CD8-positive, alpha-beta memory T cell (primary cell): Measurements from ENCODE around the gene CCDC102A. TPM values are rescaled to one million over a fixed set of nuclear protein-coding genes. Genes with fewer than 3 reads are reported as not detected.
"Not testable (repeated sequence)": the region's sequence is repeated elsewhere in the genome, so short reads cannot be mapped to it uniquely, and the experiment has no call there.

ENCODE experiments used
- CTCF ChIA-PET: fragments of 350-600 bp; sonication (Branson Sonifier 250); formaldehyde crosslinking; loops from one replicate; lab custom pipeline; 2021; ENCODE audit warnings: antibody characterized with exemption; lab: Charles Lee
- POLR2A ChIA-PET: fragments of 350-600 bp; sonication (Branson Sonifier 250); formaldehyde crosslinking; loops from one replicate; lab custom pipeline; 2021; ENCODE audit warnings: antibody characterized with exemption; lab: Charles Lee
- DNase-seq, 5 donors: peaks; one replicate each; pipeline versions ENCODE4 v3.0.0 to v3.0.0-alpha.2; 2020 to 2022; ENCODE audit warnings: mixed read lengths in 1 of 5
- H3K27ac ChIP-seq: one replicate; pipeline ENCODE4 v1.7.0; 2013; ENCODE audit warnings: low read depth, mild to moderate bottlenecking, low read length, moderate library complexity
- H3K27me3 ChIP-seq: 2 replicates; pipeline ENCODE4 v1.7.0; 2013; ENCODE audit warnings: low read length, mild to moderate bottlenecking; ENCODE audit not compliant: insufficient read depth, poor library complexity, severe bottlenecking
- H3K36me3 ChIP-seq: 2 replicates; pipeline ENCODE4 v1.7.0; 2013; ENCODE audit warnings: mild to moderate bottlenecking, low read length, moderate library complexity; ENCODE audit not compliant: insufficient read depth
- H3K4me1 ChIP-seq: 2 replicates; pipeline ENCODE4 v1.7.0; 2013; ENCODE audit warnings: mild to moderate bottlenecking, low read length, moderate library complexity; ENCODE audit not compliant: insufficient read depth
- H3K4me3 ChIP-seq: 2 replicates; pipeline ENCODE4 v1.7.0; 2013; ENCODE audit warnings: mild to moderate bottlenecking, low read length
- H3K9me3 ChIP-seq: 2 replicates; pipeline ENCODE4 v1.7.0; 2013; ENCODE audit warnings: mild to moderate bottlenecking, low read length
- H3K27ac Mint-ChIP-seq, 8 donors: one replicate each; pipeline ENCODE4 v1.8.0; 2020 to 2021; ENCODE audit warnings: mixed read lengths in 8 of 8, mild to moderate bottlenecking in 6 of 8, inconsistent platforms in 3 of 8, moderate library complexity in 3 of 8
- H3K27me3 Mint-ChIP-seq, 2 donors: one replicate each; pipeline ENCODE4 v1.8.0; 2020 to 2021; ENCODE audit warnings: mixed read lengths in 2 of 2, mild to moderate bottlenecking in 1 of 2, moderate library complexity in 1 of 2
- H3K36me3 Mint-ChIP-seq, 3 donors: one replicate each; pipeline ENCODE4 v1.8.0; 2020 to 2021; ENCODE audit warnings: mixed read lengths in 3 of 3, inconsistent platforms in 1 of 3, mild to moderate bottlenecking in 1 of 3
- H3K4me1 Mint-ChIP-seq, 3 donors: one replicate each; pipeline ENCODE4 v1.8.0; 2020 to 2021; ENCODE audit warnings: mixed read lengths in 3 of 3, inconsistent platforms in 1 of 3, mild to moderate bottlenecking in 1 of 3
- H3K4me3 Mint-ChIP-seq, 7 donors: one replicate each; pipeline ENCODE4 v1.8.0; 2020 to 2021; ENCODE audit warnings: mixed read lengths in 7 of 7, mild to moderate bottlenecking in 6 of 7, moderate library complexity in 4 of 7, inconsistent platforms in 2 of 7
- H3K9me3 Mint-ChIP-seq, 5 donors: one replicate each; pipeline ENCODE4 v1.8.0; 2020 to 2022; ENCODE audit warnings: mixed read lengths in 5 of 5, mild to moderate bottlenecking in 3 of 5, moderate library complexity in 2 of 5, inconsistent platforms in 1 of 5
- polyA plus RNA-seq: library from polyadenylated mRNA; unstranded; fragments of 300-500 nt; fragmentation: Illumina TruSeq; gene quantifications from one replicate; pipeline ENCODE4 v1.2.3, GENCODE V29; 2021
- total RNA-seq, 2 experiments: library from RNA; stranded (reverse); gene quantifications; one replicate each; pipeline ENCODE4 v1.2.3, GENCODE V29; 2021

Gene CCDC102A
- total and polyA plus RNA-seq, 3 experiments from 2014 or later, result 22.6 to 28.1 (median 27.0) TPM

DNA sequence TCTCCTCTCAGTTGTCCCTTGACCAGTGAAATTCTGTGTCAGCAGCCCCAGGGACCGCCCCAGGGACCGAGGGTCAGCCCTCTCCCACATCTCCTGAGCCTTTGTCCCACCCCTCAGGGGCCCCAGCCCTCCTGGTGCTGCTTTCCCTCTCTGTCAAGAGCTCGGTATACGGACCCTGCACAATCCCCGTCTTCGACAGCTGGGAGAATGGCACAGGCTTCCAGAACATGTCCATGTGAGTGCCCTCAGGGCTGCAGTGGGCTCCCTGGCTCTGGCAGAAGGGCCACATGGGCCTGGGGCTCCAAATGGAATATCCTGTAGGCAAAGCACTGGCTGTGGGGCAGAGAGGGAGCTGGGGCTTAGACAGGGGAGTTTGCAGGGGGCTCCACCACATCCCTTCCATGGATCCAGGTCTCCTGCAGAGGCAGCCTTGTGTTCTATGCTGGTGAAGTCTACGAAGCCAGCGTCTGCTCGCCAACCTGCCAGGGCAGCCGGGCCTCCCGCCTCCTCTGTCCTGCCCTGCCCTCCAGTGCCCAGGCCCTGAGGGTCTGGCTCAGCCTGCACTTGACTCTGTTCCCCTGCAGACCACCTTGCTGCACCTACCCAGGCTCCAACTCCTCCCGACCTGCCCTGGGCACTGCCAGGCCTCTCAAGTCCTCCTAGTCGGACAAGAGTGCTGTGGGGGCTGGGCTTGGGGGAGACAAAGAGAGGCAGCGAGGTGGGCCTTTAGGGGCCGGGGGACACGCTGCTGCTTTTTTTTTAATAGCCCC lies 34.1 kb upstream of the CCDC102A start:
- H3K27ac Mint-ChIP-seq, result no peak overlapping the region
- POLR2A ChIA-PET, result no interaction called here
- H3K4me3 Mint-ChIP-seq, result no peak overlapping the region
- Histone ChIP-seq H3K27me3 (no peaks in the 10 kb centered on the region), H3K9me3 (no peaks in the 10 kb centered on the region), H3K36me3 (peaks cover 15% of the 10 kb centered on the region), H3K27ac (no peak overlapping the region), H3K4me1 (no peaks in the 10 kb centered on the region), H3K4me3 (no peak overlapping the region)
- H3K9me3 Mint-ChIP-seq, result no peaks in the 10 kb centered on the region
- no peak for DNase-seq
- no peaks in the 10 kb centered on the region for H3K4me1 Mint-ChIP-seq
- H3K36me3 Mint-ChIP-seq, result peaks cover 16 to 51% (median 21%) of the 10 kb centered on the region in 3 donors
- H3K27me3 Mint-ChIP-seq, result no peaks in the 10 kb centered on the region
- CTCF ChIA-PET, result interaction anchor here (0.5 to 13.1 kb wide), 2 partner anchors 77 to 156 kb away, joined by 3 to 215 read pairs; no protein-coding TSS in a partner anchor

DNA sequence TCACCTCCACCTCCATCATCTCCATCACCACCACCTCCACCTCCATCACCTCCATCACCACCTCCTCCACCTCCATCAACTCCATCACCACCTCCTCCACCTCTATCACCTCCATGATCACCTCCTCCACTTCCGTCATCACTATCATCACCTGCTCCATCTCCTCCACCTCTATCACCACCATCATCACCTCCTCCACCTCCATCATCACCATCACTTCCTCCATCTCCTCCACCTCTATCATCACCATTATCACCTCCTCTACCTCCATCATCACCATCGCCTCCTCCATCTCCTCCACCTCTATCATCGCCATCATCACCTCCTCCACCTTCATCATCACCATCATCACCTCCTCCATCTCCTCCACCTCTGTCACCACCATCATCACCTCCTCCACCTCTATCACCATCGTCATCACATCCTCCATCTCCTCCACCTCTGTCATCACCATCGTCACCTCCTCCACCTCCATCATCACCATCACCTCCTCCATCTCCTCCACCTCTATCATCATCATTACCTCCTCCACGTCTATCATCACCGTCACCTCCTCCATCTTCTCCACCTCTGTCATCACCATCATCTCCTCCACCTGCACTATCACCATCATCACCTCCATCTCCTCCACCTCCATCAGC lies 33.1 kb upstream of the CCDC102A start:
- Histone ChIP-seq H3K27ac (no peak overlapping the region), H3K9me3 (no peaks in the 10 kb centered on the region), H3K27me3 (no peaks in the 10 kb centered on the region), H3K36me3 (peaks cover 15% of the 10 kb centered on the region), H3K4me3 (no peak overlapping the region), H3K4me1 (no peaks in the 10 kb centered on the region)
- no peak for DNase-seq
- peaks cover 16 to 59% (median 21%) of the 10 kb centered on the region in 3 donors for H3K36me3 Mint-ChIP-seq
- ChIA-PET CTCF (no interaction called here), POLR2A (no interaction called here)
- H3K4me3 Mint-ChIP-seq, result no peak overlapping the region
- H3K27ac Mint-ChIP-seq, result peak overlapping the region in 6 of 8 donors; percentile 4 to 81 (median 51)
- no peaks in the 10 kb centered on the region for H3K4me1 Mint-ChIP-seq
- no peaks in the 10 kb centered on the region for H3K27me3 Mint-ChIP-seq
- H3K9me3 Mint-ChIP-seq, result no peaks in the 10 kb centered on the region

DNA sequence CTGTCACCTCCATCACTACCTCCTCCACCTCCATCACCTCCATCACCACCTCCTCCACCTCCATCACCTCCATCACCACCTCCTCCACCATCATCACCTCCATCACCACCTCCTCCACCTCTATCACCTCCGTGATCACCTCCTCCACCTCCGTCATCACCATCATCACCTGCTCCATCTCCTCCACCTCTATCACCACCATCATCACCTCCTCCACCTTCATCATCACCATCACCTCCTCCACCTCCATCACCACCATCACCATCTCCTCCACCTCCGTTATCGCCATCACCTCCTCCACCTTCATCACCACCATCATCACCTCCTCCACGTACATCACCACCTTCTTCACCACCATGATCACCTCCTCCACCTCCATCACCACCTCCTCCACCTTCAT lies 32.4 kb upstream of the CCDC102A start:
- H3K27ac Mint-ChIP-seq, CTCF ChIA-PET, H3K4me3 ChIP-seq, H3K27me3 ChIP-seq, H3K9me3 ChIP-seq, H3K4me1 Mint-ChIP-seq, H3K4me1 ChIP-seq, H3K27me3 Mint-ChIP-seq, DNase-seq, H3K4me3 Mint-ChIP-seq, H3K9me3 Mint-ChIP-seq, POLR2A ChIA-PET, H3K27ac ChIP-seq: not testable (repeated sequence)
- H3K36me3 ChIP-seq, result peaks cover 15% of the 10 kb centered on the region
- peaks cover 16 to 59% (median 21%) of the 10 kb centered on the region in 3 donors for H3K36me3 Mint-ChIP-seq

DNA sequence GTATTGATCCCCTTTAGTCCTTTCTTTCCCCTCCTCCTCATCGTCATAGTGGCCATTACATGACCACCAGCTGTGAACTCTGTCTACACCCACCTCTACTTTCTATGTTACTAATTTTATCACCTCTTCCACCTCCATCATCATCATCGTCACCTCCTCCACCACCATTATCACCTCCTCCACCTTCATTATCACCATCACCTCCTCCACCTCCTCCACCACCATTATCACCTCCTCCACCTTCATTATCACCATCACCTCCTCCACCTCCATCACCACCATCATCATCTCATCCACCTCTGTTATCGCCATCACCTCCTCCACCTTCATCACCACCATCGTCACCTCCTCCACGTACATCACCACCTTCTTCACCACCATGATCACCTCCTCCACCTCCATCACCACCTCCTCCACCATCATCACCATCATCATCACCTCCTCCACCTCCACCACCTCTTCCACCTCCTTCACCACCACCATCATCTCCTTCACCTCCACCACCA lies 31.9 kb upstream of the CCDC102A start:
- H3K36me3 Mint-ChIP-seq, result peaks cover 18 to 61% (median 21%) of the 10 kb centered on the region in 3 donors
- Histone ChIP-seq H3K36me3 (peaks cover 15% of the 10 kb centered on the region), H3K9me3 (no peaks in the 10 kb centered on the region), H3K4me1 (no peaks in the 10 kb centered on the region), H3K27me3 (no peaks in the 10 kb centered on the region), H3K27ac (no peak overlapping the region), H3K4me3 (no peak overlapping the region)
- H3K27me3 Mint-ChIP-seq, result no peaks in the 10 kb centered on the region
- no peak for DNase-seq
- no peaks in the 10 kb centered on the region for H3K9me3 Mint-ChIP-seq
- H3K4me3 Mint-ChIP-seq, result no peak overlapping the region
- H3K4me1 Mint-ChIP-seq, result no peaks in the 10 kb centered on the region
- ChIA-PET POLR2A (no interaction called here), CTCF (interaction anchor here (2.0 kb wide), 1 partner anchor 8 kb away, joined by 4 read pairs; no protein-coding TSS in a partner anchor)
- H3K27ac Mint-ChIP-seq, result peak overlapping the region in 4 of 8 donors; percentile 17 to 81 (median 32)

DNA sequence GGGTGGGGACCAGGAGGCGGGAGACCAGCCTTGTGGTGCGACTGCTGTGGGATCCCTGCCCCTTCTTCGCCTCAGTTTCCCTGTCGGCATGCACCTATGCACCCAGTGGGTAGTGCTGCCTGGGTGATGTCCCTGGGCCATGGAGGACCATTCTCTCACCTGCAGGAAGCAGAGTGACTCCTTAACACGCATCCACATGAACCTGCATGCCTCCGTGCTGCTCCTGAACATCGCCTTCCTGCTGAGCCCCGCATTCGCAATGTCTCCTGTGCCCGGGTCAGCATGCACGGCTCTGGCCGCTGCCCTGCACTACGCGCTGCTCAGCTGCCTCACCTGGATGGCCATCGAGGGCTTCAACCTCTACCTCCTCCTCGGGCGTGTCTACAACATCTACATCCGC lies 31.3 kb upstream of the CCDC102A start:
- Mint-ChIP-seq H3K4me3 (no peak overlapping the region), H3K27ac (peak overlapping the region in 2 of 8 donors; percentile 17 to 42), H3K36me3 (peaks cover 18 to 64% (median 21%) of the 10 kb centered on the region in 3 donors), H3K27me3 (no peaks in the 10 kb centered on the region), H3K4me1 (no peaks in the 10 kb centered on the region), H3K9me3 (no peaks in the 10 kb centered on the region)
- no peaks in the 10 kb centered on the region for H3K9me3 ChIP-seq
- H3K4me1 ChIP-seq, result no peaks in the 10 kb centered on the region
- ChIA-PET POLR2A (no interaction called here), CTCF (interaction anchor here (2.0 kb wide), 1 partner anchor 9 kb away, joined by 4 read pairs; no protein-coding TSS in a partner anchor)
- H3K36me3 ChIP-seq, result peaks cover 15% of the 10 kb centered on the region
- no peaks in the 10 kb centered on the region for H3K27me3 ChIP-seq
- no peak overlapping the region for H3K4me3 ChIP-seq
- DNase-seq, result no peak
- no peak overlapping the region for H3K27ac ChIP-seq

DNA sequence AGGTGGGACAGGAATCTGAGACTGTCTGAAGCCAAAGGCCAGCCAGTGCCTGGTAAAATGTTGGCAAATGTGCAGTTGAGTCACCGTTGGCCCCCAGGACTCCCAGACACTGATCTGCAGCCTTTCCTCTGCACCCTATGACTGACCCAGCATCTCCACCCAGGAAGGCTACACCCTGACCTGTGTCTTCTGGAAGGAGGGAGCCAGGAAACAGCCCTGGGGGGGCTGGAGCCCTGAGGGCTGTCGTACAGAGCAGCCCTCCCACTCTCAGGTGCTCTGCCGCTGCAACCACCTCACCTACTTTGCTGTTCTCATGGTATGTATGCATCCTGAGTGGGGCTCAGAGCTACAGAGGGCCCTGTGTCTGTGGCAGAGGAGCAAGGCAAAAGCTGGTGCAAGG lies 30.1 kb upstream of the CCDC102A start:
- H3K27ac Mint-ChIP-seq, result peak overlapping the region in 6 of 8 donors; percentile 32 to 78 (median 52)
- H3K27me3 Mint-ChIP-seq, result no peaks in the 10 kb centered on the region

DNA sequence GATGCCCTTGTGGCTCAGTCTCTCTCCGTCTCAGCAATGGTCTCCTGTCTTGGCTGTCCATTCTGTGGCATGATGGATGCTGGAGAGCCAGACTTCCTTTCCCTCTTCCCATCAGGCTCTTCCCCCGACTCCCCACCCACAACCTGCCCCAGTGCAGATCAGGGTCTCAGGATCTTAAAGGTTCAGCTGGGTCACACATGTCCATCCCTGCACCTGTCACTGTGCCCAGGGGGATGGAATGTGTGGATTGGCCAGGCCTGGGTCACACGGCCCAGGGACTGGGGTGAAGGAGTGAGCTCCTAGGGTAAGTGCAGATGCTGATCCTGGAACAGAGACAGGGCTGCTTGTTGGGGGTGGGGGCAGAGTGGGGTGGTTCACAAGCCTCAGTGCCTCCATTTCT lies 29.1 kb upstream of the CCDC102A start:
- Histone ChIP-seq H3K27me3 (no peaks in the 10 kb centered on the region), H3K4me1 (no peaks in the 10 kb centered on the region), H3K4me3 (no peak overlapping the region), H3K27ac (no peak overlapping the region), H3K9me3 (no peaks in the 10 kb centered on the region), H3K36me3 (peaks cover 15% of the 10 kb centered on the region)
- DNase-seq, result no peak
- ChIA-PET POLR2A (no interaction called here), CTCF (interaction anchor here (1.3 to 2.1 kb wide), 3 partner anchors 11 to 46 kb away, joined by 3 to 5 read pairs (median 4); partner anchors contain the start of gene CCDC102A)
- Mint-ChIP-seq H3K9me3 (peaks cover 0 to 4% (median 0%) of the 10 kb centered on the region in 5 donors), H3K36me3 (peaks cover 23 to 74% (median 28%) of the 10 kb centered on the region in 3 donors), H3K27ac (peak overlapping the region in 2 of 8 donors; percentile 25 to 54), H3K4me1 (peaks cover 0 to 7% (median 3%) of the 10 kb centered on the region in 3 donors), H3K4me3 (no peak overlapping the region), H3K27me3 (no peaks in the 10 kb centered on the region)

More for the DNA sequence above, 30.1 kb upstream of the CCDC102A start:
- Mint-ChIP-seq H3K4me1 (peaks cover 0 to 3% (median 2%) of the 10 kb centered on the region in 3 donors), H3K4me3 (no peak overlapping the region), H3K9me3 (no peaks in the 10 kb centered on the region), H3K36me3 (peaks cover 18 to 73% (median 22%) of the 10 kb centered on the region in 3 donors)
- Histone ChIP-seq H3K36me3 (peaks cover 15% of the 10 kb centered on the region), H3K27me3 (no peaks in the 10 kb centered on the region), H3K9me3 (no peaks in the 10 kb centered on the region), H3K4me1 (no peaks in the 10 kb centered on the region), H3K4me3 (no peak overlapping the region), H3K27ac (no peak overlapping the region)
- ChIA-PET CTCF (interaction anchor here (0.6 to 2.0 kb wide), 2 partner anchors 10 to 77 kb away, joined by 3 to 4 read pairs; no protein-coding TSS in a partner anchor), POLR2A (no interaction called here)
- no peak for DNase-seq
